Posterior cingulate gyrus (tissue), 11 donors: Measurements from ENCODE around the gene SEC24B.
"Not testable (repeated sequence)": the region's sequence is repeated elsewhere in the genome, so short reads cannot be mapped to it uniquely, and the experiment has no call there.

ENCODE experiments used
- DNase-seq, 10 donors: peaks; one replicate each; pipeline versions ENCODE4 v3.0.0 to v3.0.0-alpha.2; 2020 to 2021; ENCODE audit warnings: mixed read lengths in 3 of 10
- intact Hi-C: fragments of 100-400 bp; cut with DNase I; formaldehyde crosslinking; loops from one replicate; pipeline ENCODE4 v1.15.1; 2023

SEC24B gene

GRCh38 chr4:109429545-109429944 lies 4.1 kb upstream of the SEC24B start:
- no peak for DNase-seq
- intact Hi-C loops, result no loop called here

GRCh38 chr4:109432203-109432602 lies 1.4 kb upstream of the SEC24B start:
- no peak for DNase-seq
- intact Hi-C loops, result loop anchor here (2.0 to 10.0 kb wide), 3 partner anchors 129 to 385 kb away; partner anchors contain the start of genes CASP6, GAR1 and MCUB

- intact Hi-C loops, result loop anchor here (2.0 to 10.0 kb wide), 3 partner anchors 128 to 385 kb away; partner anchors contain the start of genes CASP6, GAR1 and MCUB
- DNase-seq, result no peak
Observed at GRCh38 chr4:109432696-109433095, 919 bp upstream of the SEC24B start.

DNA sequence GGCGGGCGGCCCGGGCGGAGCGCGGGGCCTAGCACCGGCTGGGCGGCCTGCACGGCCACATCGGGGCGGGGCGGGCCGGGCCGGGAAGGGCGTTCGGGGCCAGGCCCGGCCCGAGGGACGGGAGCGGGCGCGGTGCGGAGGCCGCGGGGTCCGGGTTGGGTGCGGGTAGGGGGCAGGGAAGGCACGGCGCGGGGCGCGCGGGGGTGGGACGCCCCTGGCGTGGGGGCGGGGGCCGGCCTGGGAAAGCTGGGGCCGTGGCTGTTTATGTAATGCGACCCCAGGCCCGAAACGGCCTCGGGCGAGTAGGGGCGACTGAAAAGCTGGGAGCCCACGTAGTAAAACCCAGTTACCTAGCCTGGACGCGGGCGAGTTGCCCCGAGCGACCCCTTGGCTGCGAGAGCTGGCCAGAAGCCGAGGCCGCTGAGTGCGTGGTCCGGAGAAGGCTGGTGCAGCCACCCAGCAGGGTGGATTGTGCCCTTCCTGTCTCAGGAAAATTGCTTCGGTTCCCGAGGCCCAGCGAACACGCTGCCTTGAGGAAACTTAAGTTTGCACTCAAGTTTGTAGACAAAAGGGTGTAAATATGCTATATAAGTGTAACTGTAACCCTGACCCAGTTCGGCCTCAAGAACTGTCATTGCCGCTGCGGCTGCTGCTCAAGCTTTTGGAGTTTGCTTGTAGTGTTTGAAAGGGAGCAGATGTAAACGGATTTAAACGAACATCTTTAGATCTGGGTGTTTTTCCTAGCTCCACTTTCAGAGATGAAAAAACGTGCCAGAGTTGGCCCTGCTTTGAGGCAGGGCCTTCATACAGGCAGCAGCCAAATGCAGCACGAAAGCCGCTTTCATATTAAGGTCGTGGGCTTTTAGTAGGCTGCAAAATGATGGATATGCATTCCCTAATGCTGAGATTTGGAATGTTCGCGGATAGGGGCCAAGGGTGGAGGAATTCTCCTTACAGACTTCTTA lies 674 bp downstream of the SEC24B start:
- peak in 9 of 10 donors; percentile 13 to 85 (median 31) for DNase-seq
- intact Hi-C loops, result loop anchor here (5.0 to 10.0 kb wide), 2 partner anchors 271 to 383 kb away; partner anchors contain the start of genes CASP6 and GAR1

DNA sequence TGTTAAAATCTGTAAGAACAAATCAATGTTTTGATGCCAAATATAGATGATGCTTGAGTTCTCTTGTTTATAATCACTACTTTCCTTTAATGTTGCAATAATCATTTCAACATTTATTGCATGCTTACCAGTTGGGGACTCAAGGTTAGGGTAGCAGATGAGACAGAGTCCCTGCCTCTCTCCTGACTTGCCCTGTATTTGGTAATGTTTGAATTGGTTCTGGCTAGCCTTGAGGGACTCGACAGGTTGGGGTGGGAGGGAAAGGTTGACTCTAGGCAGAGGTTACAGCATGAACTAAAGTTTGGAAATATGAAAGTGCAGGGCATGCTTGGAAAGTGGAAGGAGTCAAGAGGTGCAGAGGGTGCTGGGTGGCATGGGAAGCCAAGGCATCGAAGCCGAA lies 2.0 kb downstream of the SEC24B start:
- intact Hi-C loops, result loop anchor here (10.0 kb wide), 1 partner anchor 269 kb away; the partner anchor contains the start of gene CASP6
- DNase-seq, result no peak

- intact Hi-C loops, result loop anchor here (10.0 kb wide), 1 partner anchor 268 kb away; the partner anchor contains the start of gene CASP6
- DNase-seq, result no peak
Observed at GRCh38 chr4:109436504-109436903, 2.9 kb downstream of the SEC24B start.

- DNase-seq, result no peak
Observed at GRCh38 chr4:109440948-109441347, 7.3 kb downstream of the SEC24B start.

GRCh38 chr4:109441862-109442458 lies 8.3 kb downstream of the SEC24B start:
- intact Hi-C loops, result no loop called here
- no peak for DNase-seq

More at GRCh38 chr4:109440948-109441347, 7.3 kb downstream of the SEC24B start:
- intact Hi-C loops, result no loop called here

DNA sequence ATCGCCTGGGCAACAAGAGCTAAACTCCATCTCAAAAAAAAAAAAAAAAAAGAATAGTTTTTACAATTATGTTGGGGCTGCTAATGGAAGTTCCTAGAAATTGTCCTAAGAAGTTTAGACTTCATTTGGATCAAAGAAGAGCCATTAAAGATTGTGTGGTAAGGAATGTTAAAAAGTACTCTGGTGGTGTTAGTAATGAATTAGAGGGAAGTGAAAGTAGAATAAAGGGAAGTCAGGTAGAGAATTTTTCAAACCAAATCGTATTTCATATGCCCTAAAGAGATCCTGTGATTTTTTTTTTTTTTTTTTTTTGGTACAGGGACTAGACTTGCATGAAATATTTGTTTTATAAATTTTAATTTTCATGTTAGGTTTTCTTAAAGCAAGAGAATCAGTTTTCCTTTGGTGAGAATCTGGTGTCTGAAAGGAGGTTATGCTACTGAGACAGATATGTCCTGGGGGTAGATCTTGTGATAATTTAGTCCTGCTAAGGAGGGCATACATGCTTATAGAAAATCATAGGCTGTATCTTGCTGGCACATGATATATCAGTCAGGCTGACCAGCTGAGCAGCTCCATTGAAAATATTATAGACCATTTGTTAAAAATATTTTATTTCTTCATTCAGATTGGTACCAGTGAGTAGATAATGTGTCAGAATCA lies 10.7 kb downstream of the SEC24B start:
- intact Hi-C loops, result no loop called here
- DNase-seq, result no peak

GRCh38 chr4:109447278-109447677 lies 13.7 kb downstream of the SEC24B start:
- intact Hi-C loops, result no loop called here
- DNase-seq, result no peak

DNA sequence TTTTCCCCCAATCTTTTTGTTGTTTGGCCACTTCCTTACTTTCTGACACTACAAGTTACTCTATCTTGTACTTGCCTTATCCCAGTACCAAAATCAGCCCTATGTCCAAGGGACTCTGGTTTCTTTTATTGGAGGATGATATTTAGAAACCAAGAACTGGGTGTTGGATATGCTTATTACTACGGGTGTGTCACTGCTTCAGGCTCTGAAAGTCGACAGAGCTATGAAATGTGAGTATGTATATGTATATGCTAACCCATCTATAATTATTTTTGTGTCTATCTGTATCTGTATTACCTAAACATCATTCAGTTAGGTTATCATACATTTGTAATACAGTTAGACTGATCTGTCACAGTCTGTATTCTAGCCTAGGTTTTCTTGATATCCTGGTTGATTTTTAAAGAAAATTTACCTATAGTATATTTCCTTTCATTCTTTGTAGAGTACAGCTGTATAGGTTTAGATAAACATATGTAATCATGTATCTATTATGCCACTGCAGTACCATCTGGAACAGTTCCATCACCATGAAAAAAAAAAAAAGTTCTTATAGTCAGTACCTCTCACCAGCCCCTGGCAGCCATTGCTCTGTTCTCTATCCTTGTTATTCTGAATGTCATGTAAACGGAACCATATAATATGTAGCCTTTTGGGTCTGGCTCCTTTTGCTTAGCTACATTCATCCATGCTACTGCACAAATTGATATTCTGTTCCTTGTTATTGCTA lies 18.1 kb downstream of the SEC24B start:
- intact Hi-C loops, result no loop called here
- no peak for DNase-seq

- DNase-seq, intact Hi-C loops: not testable (repeated sequence)
Observed at GRCh38 chr4:109453110-109453509, 19.5 kb downstream of the SEC24B start.

DNA sequence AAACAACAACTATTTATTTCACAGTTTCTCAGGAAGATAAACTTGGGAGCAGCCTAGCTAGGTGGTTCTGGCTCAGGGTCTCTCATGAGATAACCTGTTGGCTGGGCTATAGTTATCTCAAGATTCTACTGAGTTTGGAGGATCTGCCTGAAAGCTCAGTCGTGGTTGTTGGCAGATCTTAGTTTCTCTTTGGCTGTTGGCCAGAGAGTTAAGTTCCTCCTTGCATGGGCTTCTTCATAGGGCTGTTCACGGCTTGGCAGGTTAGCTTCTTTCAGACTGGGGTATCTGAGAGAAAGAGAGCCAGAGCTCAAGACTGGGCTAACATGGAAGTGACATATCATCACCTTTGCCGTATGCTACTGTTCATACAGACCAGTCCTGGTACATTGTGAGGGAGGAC lies 28.7 kb downstream of the SEC24B start:
- intact Hi-C loops, result no loop called here
- DNase-seq, result no peak

- DNase-seq, result no peak
- intact Hi-C loops, result no loop called here
Observed at GRCh38 chr4:109462802-109463201, 29.2 kb downstream of the SEC24B start.

- intact Hi-C loops, result no loop called here
- peak in 3 of 10 donors; percentile 13 to 26 (median 26) for DNase-seq
Observed at GRCh38 chr4:109465069-109465468, 31.5 kb downstream of the SEC24B start.

DNA sequence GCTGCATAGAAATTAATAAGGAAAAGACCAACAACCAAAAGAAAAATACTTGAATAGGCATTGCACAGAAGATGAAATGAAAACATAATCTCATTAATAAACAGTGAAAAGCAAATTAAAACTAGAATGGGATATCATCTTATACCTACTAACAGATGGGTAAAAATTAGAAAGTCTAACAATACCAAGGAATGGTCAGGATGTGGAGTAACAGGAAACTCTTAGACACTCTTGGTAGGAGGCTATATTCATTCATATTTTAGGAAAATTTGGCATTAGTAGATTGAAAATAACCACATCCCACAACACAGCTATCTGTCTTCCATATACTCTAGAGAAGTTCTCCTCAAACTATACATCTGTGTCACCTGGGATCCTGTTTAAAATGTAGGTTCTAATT lies 36.3 kb downstream of the SEC24B start:
- DNase-seq, result no peak
- intact Hi-C loops, result no loop called here

DNA sequence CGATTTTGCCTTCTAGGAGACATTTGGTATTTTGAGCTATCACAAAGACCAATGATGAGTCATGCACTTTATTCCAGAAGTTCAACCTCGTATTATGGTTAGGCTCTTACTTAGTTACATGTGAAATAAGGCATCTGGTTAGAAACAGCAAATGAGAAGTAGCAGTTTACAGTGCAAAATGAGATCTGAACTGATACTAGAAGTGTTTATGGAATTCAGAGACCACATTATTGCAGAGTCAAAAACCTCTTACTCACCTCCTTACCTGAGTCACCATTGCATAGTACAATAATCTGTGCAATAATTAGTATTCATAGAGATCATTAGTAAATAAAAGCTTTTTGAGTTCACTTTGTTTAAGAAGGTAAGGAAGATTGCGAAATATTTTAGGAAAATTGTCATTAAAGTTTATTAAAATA lies 38.7 kb downstream of the SEC24B start:
- no peak for DNase-seq
- intact Hi-C loops, result no loop called here

- intact Hi-C loops, result no loop called here
- DNase-seq, result no peak
Observed at GRCh38 chr4:109473824-109474223, 40.2 kb downstream of the SEC24B start.

DNA sequence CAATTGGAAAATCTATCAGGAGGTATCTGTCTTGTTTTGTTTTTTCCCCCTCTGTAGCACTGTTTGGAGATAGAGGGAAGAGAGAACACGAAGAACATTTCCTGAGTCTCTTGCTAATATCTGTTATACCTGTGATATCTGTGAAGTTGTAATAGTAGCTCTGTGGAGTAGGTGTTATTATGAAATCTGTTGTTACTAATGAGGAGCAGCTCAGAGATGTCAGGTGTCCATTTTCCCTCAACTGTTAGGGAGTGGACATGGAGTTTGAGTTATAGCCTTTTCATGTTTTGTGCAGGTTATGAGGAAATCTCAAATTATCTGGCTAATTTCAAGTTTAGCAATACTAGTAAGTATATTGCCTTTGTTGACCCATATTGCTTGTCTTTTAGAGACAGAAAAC lies 52.4 kb downstream of the SEC24B start:
- no peak for DNase-seq
- intact Hi-C loops, result no loop called here

GRCh38 chr4:109494563-109494962 lies 60.9 kb downstream of the SEC24B start:
- DNase-seq, result no peak
- intact Hi-C loops, result no loop called here
